GM12864 (cell line): ENCODE data around the gene DHX34.

ENCODE experiments used
- DNase-seq: peaks from one replicate; pipeline ENCODE4 v3.0.0-alpha.2; 2011; ENCODE audit warnings: low read depth
- H3K4me3 ChIP-seq: 2 replicates; pipeline ENCODE4 v1.5.1; 2011; ENCODE audit warnings: mild to moderate bottlenecking, low read depth, low read length, control low read depth
- TF ChIP-seq, protein P1 (sequence below): IDR thresholded peaks from 2 replicates; pipeline ENCODE4 v1.5.1; 2011; ENCODE audit warnings: low read depth, mild to moderate bottlenecking, moderate library complexity, low read length, control low read depth, inconsistent platforms; ENCODE audit errors: missing control alignments

Gene DHX34

DNA sequence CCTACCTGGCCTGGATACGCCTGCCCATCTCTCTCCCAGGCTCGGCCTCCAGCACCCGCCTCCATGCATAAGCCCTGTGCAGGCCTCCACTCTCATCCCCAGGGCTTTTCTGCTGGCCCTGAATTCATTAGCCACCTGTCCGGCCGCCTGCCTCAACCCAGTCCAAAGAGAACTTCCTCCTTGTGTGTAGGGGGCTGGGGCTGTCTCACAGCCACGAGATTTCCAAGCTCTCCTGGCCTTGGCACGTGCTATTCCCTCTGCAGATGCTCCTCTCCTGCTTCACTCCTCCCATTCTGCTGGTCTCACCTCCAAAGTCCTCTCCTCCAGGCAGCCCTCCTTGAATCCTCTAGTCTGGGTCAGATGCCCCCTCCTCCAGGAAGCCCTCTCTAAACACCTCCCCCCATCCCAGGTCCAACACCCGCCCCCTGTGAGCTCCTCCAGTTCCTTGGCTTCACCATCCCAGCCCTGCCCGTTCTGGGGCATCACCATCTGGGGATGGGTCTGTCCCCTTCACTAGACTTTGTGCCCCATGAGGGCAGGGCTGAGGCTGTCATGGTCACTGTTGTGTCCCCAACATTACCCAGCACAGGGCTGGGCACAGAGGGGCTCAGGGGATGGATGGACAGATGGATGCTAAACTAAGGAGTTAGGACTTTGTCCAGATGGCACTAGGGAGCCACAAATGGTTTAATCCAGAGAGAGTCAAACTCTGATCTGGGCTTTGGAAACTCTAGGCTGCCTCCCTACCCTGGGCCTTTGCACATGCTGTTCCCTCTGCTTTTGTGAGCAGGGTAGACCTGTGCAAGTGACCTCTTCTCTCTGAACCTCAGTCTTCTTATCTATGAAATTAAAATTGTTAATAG lies 55.5 kb downstream of the DHX34 start:
- DNase-seq, result no peak
- TF ChIP-seq, protein P1, sequence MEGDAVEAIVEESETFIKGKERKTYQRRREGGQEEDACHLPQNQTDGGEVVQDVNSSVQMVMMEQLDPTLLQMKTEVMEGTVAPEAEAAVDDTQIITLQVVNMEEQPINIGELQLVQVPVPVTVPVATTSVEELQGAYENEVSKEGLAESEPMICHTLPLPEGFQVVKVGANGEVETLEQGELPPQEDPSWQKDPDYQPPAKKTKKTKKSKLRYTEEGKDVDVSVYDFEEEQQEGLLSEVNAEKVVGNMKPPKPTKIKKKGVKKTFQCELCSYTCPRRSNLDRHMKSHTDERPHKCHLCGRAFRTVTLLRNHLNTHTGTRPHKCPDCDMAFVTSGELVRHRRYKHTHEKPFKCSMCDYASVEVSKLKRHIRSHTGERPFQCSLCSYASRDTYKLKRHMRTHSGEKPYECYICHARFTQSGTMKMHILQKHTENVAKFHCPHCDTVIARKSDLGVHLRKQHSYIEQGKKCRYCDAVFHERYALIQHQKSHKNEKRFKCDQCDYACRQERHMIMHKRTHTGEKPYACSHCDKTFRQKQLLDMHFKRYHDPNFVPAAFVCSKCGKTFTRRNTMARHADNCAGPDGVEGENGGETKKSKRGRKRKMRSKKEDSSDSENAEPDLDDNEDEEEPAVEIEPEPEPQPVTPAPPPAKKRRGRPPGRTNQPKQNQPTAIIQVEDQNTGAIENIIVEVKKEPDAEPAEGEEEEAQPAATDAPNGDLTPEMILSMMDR, result no peak
- no peak overlapping the region for H3K4me3 ChIP-seq

DNA sequence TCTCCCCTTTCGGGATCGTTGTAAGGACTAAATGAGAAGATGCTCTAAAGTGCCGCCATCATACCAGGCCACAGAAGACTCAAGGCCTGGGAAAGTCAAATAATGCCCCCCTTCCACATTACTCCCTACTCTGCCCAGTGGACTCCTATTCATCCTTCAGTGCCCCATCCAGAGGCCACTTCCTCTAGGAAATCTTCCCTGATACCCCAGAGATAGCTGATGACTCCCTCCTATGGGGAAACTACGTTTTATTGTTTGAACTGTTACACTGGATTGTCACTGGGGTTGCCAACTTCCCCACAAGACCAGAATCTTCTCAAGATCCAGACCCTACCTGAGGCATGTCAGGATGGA lies 56.1 kb downstream of the DHX34 start:
- H3K4me3 ChIP-seq, result no peak overlapping the region
- no peak for DNase-seq
- TF ChIP-seq, protein P1, result no peak

GRCh38 chr19:47405854-47406417 lies 56.8 kb downstream of the DHX34 start:
- DNase-seq, result no peak
- TF ChIP-seq, protein P1, result no peak
- no peak overlapping the region for H3K4me3 ChIP-seq

- TF ChIP-seq, protein P1, result no peak
- H3K4me3 ChIP-seq, result no peak overlapping the region
- no peak for DNase-seq
Measured at GRCh38 chr19:47406711-47407416, 57.7 kb downstream of the DHX34 start.

DNA sequence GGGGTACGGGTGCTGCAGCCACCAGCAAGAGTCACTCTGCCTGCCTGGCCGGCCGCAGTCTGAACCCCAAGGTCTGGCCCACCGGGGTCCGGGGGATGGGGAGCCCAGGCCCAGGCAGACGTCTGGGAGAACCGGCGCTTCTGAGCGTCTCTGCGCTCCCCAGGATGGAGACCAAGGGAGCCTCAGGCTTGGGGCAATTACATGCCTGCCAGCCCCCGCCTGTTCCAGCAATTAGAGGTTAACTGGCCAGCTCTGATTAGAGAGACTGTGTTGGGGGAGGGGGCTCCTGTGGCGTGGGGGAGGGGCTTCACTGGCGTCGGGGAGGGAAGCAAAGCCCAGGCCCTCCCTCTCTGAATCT lies 58.3 kb downstream of the DHX34 start:
- no peak overlapping the region for H3K4me3 ChIP-seq

GRCh38 chr19:47408156-47408938 lies 59.2 kb downstream of the DHX34 start:
- TF ChIP-seq, protein P1, result no peak
- DNase-seq, result no peak
- H3K4me3 ChIP-seq, result no peak overlapping the region

More for the DNA sequence above, 58.3 kb downstream of the DHX34 start:
- DNase-seq, result no peak
- TF ChIP-seq, protein P1, result no peak
